HEK293 (cell line): ENCODE results near the gene PTPN6.

Experiments
- CTCF ChIA-PET: fragments of 350-600 bp; formaldehyde crosslinking; extraction: SDS; loops from one replicate; lab custom pipeline; 2021; ENCODE audit warnings: antibody characterized with exemption; lab: Yijun Ruan, JAX
- POLR2A ChIA-PET: fragments of 300-600 bp; formaldehyde crosslinking; extraction: SDS; loops from one replicate; lab custom pipeline; 2020; ENCODE audit warnings: antibody characterized with exemption, inconsistent platforms; lab: Yijun Ruan, JAX
- H3K27ac ChIP-seq: fragments of 200-500 bp; sonication (Bioruptor generic); 2 replicates; pipeline ENCODE4 v1.5.1; 2014; ENCODE audit warnings: low read depth, low read length, control low read depth, inconsistent platforms; ENCODE audit errors: extremely low read depth
- H3K36me3 ChIP-seq, 2 experiments: fragments of 200-500 bp in 1 of 2; sonication (Bioruptor generic) in 1 of 2; 1 replicate in 1 of 2; 2 replicates in 1 of 2; pipeline ENCODE4 v1.5.1; 2014 to 2017; ENCODE audit warnings: inconsistent platforms in 2 of 2, low read length in 2 of 2; ENCODE audit not compliant: control insufficient read depth in 2 of 2, insufficient read depth in 1 of 2
- H3K4me1 ChIP-seq: fragments of 200-500 bp; sonication (Bioruptor generic); 2 replicates; pipeline ENCODE4 v1.5.1; 2014; ENCODE audit warnings: mild to moderate bottlenecking, low read length, inconsistent platforms; ENCODE audit not compliant: control insufficient read depth, insufficient read depth
- H3K4me3 ChIP-seq: 2 replicates; pipeline ENCODE4 v1.5.1; 2011; ENCODE audit warnings: low read depth, mild to moderate bottlenecking, control low read depth, low read length, moderate library complexity
- H3K9me3 ChIP-seq: fragments of 200-500 bp; sonication (Bioruptor generic); 2 replicates; pipeline ENCODE4 v1.5.1; 2014; ENCODE audit warnings: low read depth, low read length, inconsistent platforms; ENCODE audit not compliant: control insufficient read depth, insufficient read depth
- EGR2 ChIP-seq: fragments of 450-650 bp; formaldehyde crosslinking; IDR thresholded peaks from 2 replicates; pipeline ENCODE4 v1.5.1; 2016; ENCODE audit warnings: low read depth, missing biosample characterization, missing genetic modification characterization
- GLIS1 ChIP-seq: fragments of 450-650 bp; formaldehyde crosslinking; IDR thresholded peaks from 2 replicates; pipeline ENCODE4 v1.5.1; 2016; ENCODE audit warnings: missing biosample characterization, missing genetic modification characterization
- KLF1 ChIP-seq: fragments of 450-650 bp; formaldehyde crosslinking; IDR thresholded peaks from 2 replicates; pipeline ENCODE4 v1.5.1; 2016; ENCODE audit warnings: missing biosample characterization, missing genetic modification characterization
- KLF7 ChIP-seq: fragments of 450-650 bp; formaldehyde crosslinking; IDR thresholded peaks from 2 replicates; pipeline ENCODE4 v1.5.1; 2016; ENCODE audit warnings: missing biosample characterization, missing genetic modification characterization, borderline replicate concordance
- MZF1 ChIP-seq: fragments of 450-650 bp; formaldehyde crosslinking; IDR thresholded peaks from 2 replicates; pipeline ENCODE4 v1.5.1; 2017; ENCODE audit warnings: missing biosample characterization, missing genetic modification characterization, borderline replicate concordance
- SP2 ChIP-seq: fragments of 450-650 bp; formaldehyde crosslinking; IDR thresholded peaks from 2 replicates; pipeline ENCODE4 v1.5.1; 2016; ENCODE audit warnings: missing biosample characterization, missing genetic modification characterization
- SP3 ChIP-seq: fragments of 450-650 bp; formaldehyde crosslinking; IDR thresholded peaks from 2 replicates; pipeline ENCODE4 v1.5.1; 2016; ENCODE audit warnings: missing biosample characterization, missing genetic modification characterization
- ZBTB48 ChIP-seq: fragments of 450-650 bp; formaldehyde crosslinking; IDR thresholded peaks from 2 replicates; pipeline ENCODE4 v1.5.1; 2016; ENCODE audit warnings: missing biosample characterization, missing genetic modification characterization
- ZNF366 ChIP-seq: fragments of 450-650 bp; formaldehyde crosslinking; conservative IDR thresholded peaks from 2 replicates; pipeline ENCODE4 v1.5.1; 2016; ENCODE audit warnings: missing biosample characterization, missing genetic modification characterization
- ZNF48 ChIP-seq: fragments of 450-650 bp; formaldehyde crosslinking; IDR thresholded peaks from 2 replicates; pipeline ENCODE4 v1.5.1; 2016; ENCODE audit warnings: missing biosample characterization, missing genetic modification characterization
- ZNF585B ChIP-seq: fragments of 450-650 bp; formaldehyde crosslinking; IDR thresholded peaks from 2 replicates; pipeline ENCODE4 v1.5.1; 2016; ENCODE audit warnings: missing biosample characterization, missing genetic modification characterization
- ZNF600 ChIP-seq: fragments of 450-650 bp; formaldehyde crosslinking; IDR thresholded peaks from 2 replicates; pipeline ENCODE4 v1.5.1; 2016; ENCODE audit warnings: missing biosample characterization, missing genetic modification characterization
- ZNF621 ChIP-seq: fragments of 450-650 bp; formaldehyde crosslinking; IDR thresholded peaks from 2 replicates; pipeline ENCODE4 v1.5.1; 2017; ENCODE audit warnings: missing biosample characterization, missing genetic modification characterization
- ZNF654 ChIP-seq: fragments of 450-650 bp; formaldehyde crosslinking; IDR thresholded peaks from 2 replicates; pipeline ENCODE4 v1.5.1; 2016; ENCODE audit warnings: low read depth, missing biosample characterization, missing genetic modification characterization
- ZNF660 ChIP-seq: fragments of 450-650 bp; IDR thresholded peaks from 2 replicates; pipeline ENCODE4 v1.5.1; 2018; ENCODE audit warnings: missing biosample characterization, mild to moderate bottlenecking, missing genetic modification characterization
- ZNF76 ChIP-seq: fragments of 450-650 bp; formaldehyde crosslinking; IDR thresholded peaks from 2 replicates; pipeline ENCODE4; 2016; ENCODE audit warnings: low read depth, missing biosample characterization, missing genetic modification characterization, borderline replicate concordance
- ZXDB ChIP-seq: fragments of 450-650 bp; formaldehyde crosslinking; IDR thresholded peaks from 2 replicates; pipeline ENCODE4 v1.5.1; 2016; ENCODE audit warnings: missing biosample characterization, missing genetic modification characterization
- TF ChIP-seq, protein P1 (sequence below): fragments of 450-650 bp; formaldehyde crosslinking; IDR thresholded peaks from 2 replicates; pipeline ENCODE4 v1.5.1; 2016; ENCODE audit warnings: missing biosample characterization, missing genetic modification characterization
- TF ChIP-seq, protein P2 (sequence below): fragments of 450-650 bp; formaldehyde crosslinking; IDR thresholded peaks from 2 replicates; pipeline ENCODE4 v1.5.1; 2016; ENCODE audit warnings: missing biosample characterization, missing genetic modification characterization, borderline replicate concordance
- TF ChIP-seq, protein P3 (sequence below): fragments of 450-650 bp; formaldehyde crosslinking; IDR thresholded peaks from 2 replicates; pipeline ENCODE4 v1.5.1; 2016; ENCODE audit warnings: missing biosample characterization, missing genetic modification characterization
- TF ChIP-seq, protein P4 (sequence below): fragments of 450-650 bp; formaldehyde crosslinking; IDR thresholded peaks from 2 replicates; pipeline ENCODE4 v1.5.1; 2016; ENCODE audit warnings: missing biosample characterization, missing genetic modification characterization

PTPN6 gene

DNA sequence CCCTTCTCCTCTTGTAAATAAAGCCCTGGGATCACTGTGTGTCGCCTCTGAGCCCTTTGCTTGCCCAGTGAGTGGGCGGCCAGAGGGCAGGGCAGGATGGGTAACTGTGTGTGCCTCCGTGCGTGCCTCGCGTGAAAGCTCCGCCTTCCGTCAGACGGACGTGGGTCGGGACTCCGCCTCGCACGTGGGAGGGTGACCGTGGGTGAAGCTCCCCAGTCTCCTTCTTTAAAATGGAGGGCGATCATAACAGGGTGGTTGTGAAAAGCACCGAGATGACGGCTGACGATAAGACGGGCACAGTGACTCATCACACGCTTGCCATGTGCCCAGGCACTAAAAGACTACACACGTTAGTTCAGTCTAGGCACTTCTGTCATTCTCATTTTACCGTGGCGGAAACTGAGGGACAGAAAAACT lies 10.1 kb downstream of the PTPN6 start (continued):
- TF ChIP-seq, protein P1, sequence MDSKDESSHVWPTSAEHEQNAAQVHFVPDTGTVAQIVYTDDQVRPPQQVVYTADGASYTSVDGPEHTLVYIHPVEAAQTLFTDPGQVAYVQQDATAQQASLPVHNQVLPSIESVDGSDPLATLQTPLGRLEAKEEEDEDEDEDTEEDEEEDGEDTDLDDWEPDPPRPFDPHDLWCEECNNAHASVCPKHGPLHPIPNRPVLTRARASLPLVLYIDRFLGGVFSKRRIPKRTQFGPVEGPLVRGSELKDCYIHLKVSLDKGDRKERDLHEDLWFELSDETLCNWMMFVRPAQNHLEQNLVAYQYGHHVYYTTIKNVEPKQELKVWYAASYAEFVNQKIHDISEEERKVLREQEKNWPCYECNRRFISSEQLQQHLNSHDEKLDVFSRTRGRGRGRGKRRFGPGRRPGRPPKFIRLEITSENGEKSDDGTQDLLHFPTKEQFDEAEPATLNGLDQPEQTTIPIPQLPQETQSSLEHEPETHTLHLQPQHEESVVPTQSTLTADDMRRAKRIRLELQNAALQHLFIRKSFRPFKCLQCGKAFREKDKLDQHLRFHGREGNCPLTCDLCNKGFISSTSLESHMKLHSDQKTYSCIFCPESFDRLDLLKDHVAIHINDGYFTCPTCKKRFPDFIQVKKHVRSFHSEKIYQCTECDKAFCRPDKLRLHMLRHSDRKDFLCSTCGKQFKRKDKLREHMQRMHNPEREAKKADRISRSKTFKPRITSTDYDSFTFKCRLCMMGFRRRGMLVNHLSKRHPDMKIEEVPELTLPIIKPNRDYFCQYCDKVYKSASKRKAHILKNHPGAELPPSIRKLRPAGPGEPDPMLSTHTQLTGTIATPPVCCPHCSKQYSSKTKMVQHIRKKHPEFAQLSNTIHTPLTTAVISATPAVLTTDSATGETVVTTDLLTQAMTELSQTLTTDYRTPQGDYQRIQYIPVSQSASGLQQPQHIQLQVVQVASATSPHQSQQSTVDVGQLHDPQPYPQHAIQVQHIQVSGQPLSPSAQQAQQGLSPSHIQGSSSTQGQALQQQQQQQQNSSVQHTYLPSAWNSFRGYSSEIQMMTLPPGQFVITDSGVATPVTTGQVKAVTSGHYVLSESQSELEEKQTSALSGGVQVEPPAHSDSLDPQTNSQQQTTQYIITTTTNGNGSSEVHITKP (tag by site-specific recombination) = peak; percentile 39
- no peak for TF ChIP-seq ZNF48 (tag by site-specific recombination)
- no peak for TF ChIP-seq ZBTB48 (tag by site-specific recombination)
- TF ChIP-seq ZNF76 (tag by site-specific recombination) = peak; percentile 41; the same call in 1 of the 2 replicates
- TF ChIP-seq, protein P2, sequence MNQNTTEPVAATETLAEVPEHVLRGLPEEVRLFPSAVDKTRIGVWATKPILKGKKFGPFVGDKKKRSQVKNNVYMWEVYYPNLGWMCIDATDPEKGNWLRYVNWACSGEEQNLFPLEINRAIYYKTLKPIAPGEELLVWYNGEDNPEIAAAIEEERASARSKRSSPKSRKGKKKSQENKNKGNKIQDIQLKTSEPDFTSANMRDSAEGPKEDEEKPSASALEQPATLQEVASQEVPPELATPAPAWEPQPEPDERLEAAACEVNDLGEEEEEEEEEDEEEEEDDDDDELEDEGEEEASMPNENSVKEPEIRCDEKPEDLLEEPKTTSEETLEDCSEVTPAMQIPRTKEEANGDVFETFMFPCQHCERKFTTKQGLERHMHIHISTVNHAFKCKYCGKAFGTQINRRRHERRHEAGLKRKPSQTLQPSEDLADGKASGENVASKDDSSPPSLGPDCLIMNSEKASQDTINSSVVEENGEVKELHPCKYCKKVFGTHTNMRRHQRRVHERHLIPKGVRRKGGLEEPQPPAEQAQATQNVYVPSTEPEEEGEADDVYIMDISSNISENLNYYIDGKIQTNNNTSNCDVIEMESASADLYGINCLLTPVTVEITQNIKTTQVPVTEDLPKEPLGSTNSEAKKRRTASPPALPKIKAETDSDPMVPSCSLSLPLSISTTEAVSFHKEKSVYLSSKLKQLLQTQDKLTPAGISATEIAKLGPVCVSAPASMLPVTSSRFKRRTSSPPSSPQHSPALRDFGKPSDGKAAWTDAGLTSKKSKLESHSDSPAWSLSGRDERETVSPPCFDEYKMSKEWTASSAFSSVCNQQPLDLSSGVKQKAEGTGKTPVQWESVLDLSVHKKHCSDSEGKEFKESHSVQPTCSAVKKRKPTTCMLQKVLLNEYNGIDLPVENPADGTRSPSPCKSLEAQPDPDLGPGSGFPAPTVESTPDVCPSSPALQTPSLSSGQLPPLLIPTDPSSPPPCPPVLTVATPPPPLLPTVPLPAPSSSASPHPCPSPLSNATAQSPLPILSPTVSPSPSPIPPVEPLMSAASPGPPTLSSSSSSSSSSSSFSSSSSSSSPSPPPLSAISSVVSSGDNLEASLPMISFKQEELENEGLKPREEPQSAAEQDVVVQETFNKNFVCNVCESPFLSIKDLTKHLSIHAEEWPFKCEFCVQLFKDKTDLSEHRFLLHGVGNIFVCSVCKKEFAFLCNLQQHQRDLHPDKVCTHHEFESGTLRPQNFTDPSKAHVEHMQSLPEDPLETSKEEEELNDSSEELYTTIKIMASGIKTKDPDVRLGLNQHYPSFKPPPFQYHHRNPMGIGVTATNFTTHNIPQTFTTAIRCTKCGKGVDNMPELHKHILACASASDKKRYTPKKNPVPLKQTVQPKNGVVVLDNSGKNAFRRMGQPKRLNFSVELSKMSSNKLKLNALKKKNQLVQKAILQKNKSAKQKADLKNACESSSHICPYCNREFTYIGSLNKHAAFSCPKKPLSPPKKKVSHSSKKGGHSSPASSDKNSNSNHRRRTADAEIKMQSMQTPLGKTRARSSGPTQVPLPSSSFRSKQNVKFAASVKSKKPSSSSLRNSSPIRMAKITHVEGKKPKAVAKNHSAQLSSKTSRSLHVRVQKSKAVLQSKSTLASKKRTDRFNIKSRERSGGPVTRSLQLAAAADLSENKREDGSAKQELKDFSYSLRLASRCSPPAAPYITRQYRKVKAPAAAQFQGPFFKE (tag by site-specific recombination) = 0 out of 2 replicates have a peak, but pooled peaks have one; percentile 57
- TF ChIP-seq, protein P3, sequence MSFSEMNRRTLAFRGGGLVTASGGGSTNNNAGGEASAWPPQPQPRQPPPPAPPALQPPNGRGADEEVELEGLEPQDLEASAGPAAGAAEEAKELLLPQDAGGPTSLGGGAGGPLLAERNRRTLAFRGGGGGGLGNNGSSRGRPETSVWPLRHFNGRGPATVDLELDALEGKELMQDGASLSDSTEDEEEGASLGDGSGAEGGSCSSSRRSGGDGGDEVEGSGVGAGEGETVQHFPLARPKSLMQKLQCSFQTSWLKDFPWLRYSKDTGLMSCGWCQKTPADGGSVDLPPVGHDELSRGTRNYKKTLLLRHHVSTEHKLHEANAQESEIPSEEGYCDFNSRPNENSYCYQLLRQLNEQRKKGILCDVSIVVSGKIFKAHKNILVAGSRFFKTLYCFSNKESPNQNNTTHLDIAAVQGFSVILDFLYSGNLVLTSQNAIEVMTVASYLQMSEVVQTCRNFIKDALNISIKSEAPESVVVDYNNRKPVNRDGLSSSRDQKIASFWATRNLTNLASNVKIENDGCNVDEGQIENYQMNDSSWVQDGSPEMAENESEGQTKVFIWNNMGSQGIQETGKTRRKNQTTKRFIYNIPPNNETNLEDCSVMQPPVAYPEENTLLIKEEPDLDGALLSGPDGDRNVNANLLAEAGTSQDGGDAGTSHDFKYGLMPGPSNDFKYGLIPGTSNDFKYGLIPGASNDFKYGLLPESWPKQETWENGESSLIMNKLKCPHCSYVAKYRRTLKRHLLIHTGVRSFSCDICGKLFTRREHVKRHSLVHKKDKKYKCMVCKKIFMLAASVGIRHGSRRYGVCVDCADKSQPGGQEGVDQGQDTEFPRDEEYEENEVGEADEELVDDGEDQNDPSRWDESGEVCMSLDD (tag by site-specific recombination) = 0 out of 2 replicates have a peak, but pooled peaks have one; percentile 15
- TF ChIP-seq KLF7 = no peak
- TF ChIP-seq, all 188 proteins: peak for 17

DNA sequence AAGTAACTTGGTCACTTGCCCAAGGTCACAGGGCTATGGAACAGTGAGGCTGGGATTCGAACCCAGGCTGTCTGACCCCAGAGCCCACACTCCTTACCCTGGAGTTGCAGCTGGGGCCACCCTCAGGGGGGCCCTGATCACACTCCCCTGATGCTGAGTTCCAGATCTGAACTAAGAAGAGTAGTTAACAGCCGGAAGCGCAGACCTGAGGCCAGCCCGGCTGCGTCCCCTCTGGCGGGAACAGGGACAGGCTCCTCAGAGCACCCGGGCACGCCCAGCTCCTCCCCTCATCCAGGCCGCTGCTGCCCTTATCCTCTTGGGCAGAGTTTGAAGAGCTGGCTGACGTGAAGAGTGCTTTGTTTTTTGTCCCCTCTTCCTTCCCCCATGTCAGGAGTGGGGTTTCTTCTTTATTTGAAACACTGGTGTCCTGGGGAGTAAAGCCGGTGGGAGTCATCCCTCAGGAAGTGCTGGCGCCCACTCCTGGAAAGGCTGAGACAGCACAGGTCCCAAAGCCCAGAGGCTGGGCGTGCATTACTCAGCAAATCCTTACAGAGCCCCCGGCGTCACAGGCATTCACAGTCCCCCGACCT lies 10.6 kb downstream of the PTPN6 start:
- Histone ChIP-seq H3K4me1 (peaks cover 2% of the 10 kb centered on the region; the same call in 1 of the 2 replicates), H3K4me3 (peak overlapping the region; percentile 2), H3K36me3 (peaks cover 4 to 29% of the 10 kb centered on the region in 2 experiments; a peak in 2 of 3 replicates)
- peak; percentile 64; the same call in 1 of the 2 replicates for TF ChIP-seq ZNF366 (tag by site-specific recombination)
- peak; percentile 5; the same call in 1 of the 2 replicates for TF ChIP-seq SP2 (tag by site-specific recombination)
- TF ChIP-seq MZF1 (tag by site-specific recombination) = peak; percentile 79
- TF ChIP-seq ZNF654 = peak; percentile 16
- TF ChIP-seq GLIS1 (tag by site-specific recombination) = peak; percentile 28; the same call in 1 of the 2 replicates
- TF ChIP-seq ZNF621 (tag by site-specific recombination) = no peak
- TF ChIP-seq ZNF585B = no peak
- 0 out of 2 replicates have a peak, but pooled peaks have one; percentile 8 for TF ChIP-seq KLF1 (tag by site-specific recombination)
- TF ChIP-seq, protein P4, sequence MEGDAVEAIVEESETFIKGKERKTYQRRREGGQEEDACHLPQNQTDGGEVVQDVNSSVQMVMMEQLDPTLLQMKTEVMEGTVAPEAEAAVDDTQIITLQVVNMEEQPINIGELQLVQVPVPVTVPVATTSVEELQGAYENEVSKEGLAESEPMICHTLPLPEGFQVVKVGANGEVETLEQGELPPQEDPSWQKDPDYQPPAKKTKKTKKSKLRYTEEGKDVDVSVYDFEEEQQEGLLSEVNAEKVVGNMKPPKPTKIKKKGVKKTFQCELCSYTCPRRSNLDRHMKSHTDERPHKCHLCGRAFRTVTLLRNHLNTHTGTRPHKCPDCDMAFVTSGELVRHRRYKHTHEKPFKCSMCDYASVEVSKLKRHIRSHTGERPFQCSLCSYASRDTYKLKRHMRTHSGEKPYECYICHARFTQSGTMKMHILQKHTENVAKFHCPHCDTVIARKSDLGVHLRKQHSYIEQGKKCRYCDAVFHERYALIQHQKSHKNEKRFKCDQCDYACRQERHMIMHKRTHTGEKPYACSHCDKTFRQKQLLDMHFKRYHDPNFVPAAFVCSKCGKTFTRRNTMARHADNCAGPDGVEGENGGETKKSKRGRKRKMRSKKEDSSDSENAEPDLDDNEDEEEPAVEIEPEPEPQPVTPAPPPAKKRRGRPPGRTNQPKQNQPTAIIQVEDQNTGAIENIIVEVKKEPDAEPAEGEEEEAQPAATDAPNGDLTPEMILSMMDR (tag by site-specific recombination) = peak; percentile 92
- TF ChIP-seq SP3 (tag by site-specific recombination) = peak; percentile 11
- TF ChIP-seq EGR2 = peak; percentile 51; the same call in 1 of the 2 replicates
- peak; percentile 58 for TF ChIP-seq ZXDB
- peak; percentile 46; the same call in 1 of the 2 replicates for TF ChIP-seq ZNF600 (tag by site-specific recombination)
- TF ChIP-seq ZNF660 (tag by site-specific recombination) = peak; percentile 88

More for the DNA sequence above, 10.6 kb downstream of the PTPN6 start:
- H3K9me3 ChIP-seq = no peaks in the 10 kb centered on the region
- ChIA-PET POLR2A (interaction anchor here (1.0 to 3.2 kb wide), 3 partner anchors 16 to 196 kb away, joined by 6 to 22 read pairs (median 6); partner anchors contain the start of genes C12orf57, PTMS and RNU7-1), CTCF (interaction anchor here (0.6 to 7.7 kb wide), 15 partner anchors 9 to 191 kb away, joined by 3 to 138 read pairs (median 4); partner anchors contain the start of genes C12orf57, C1RL, PTPN6 and RNU7-1)
- H3K27ac ChIP-seq = peak overlapping the region; percentile 45
